Activated CD8-positive, alpha-beta T cell treated with anti-CD3 and anti-CD28 coated beads for 36 hours (primary cell): ENCODE results near the gene PTPRD. TPM values are rescaled to one million over a fixed set of nuclear protein-coding genes. Genes with fewer than 3 reads are reported as not detected.

Source experiments
- ATAC-seq: fragments of 200-7000 bp; cut with Tn5 transposase; one replicate; pipeline ENCODE4 v1.10.0; 2021; ENCODE audit warnings: mild to moderate bottlenecking, moderate library complexity
- CTCF ChIA-PET: fragments of 350-600 bp; sonication (Branson Sonifier 250); formaldehyde crosslinking; loops from one replicate; lab custom pipeline; 2021; ENCODE audit warnings: antibody characterized with exemption; lab: Charles Lee
- POLR2A ChIA-PET: fragments of 350-600 bp; sonication (Branson Sonifier 250); formaldehyde crosslinking; loops from one replicate; lab custom pipeline; 2021; ENCODE audit warnings: antibody characterized with exemption; lab: Charles Lee
- DNase-seq: peaks from one replicate; pipeline ENCODE4 v3.0.0-alpha.2; 2020
- H3K27ac Mint-ChIP-seq: one replicate; pipeline ENCODE4 v1.8.0; 2021; ENCODE audit warnings: mild to moderate bottlenecking, mixed read lengths
- H3K27me3 Mint-ChIP-seq: one replicate; pipeline ENCODE4 v1.8.0; 2021; ENCODE audit warnings: mixed read lengths
- H3K36me3 Mint-ChIP-seq: one replicate; pipeline ENCODE4 v1.8.0; 2021; ENCODE audit warnings: low read depth, mixed read lengths
- H3K4me1 Mint-ChIP-seq: one replicate; pipeline ENCODE4 v1.8.0; 2021; ENCODE audit warnings: low read depth, mixed read lengths
- H3K4me3 Mint-ChIP-seq: one replicate; pipeline ENCODE4 v1.8.0; 2021; ENCODE audit warnings: mild to moderate bottlenecking, moderate library complexity, mixed read lengths
- H3K9me3 Mint-ChIP-seq: one replicate; pipeline ENCODE4 v1.8.0; 2021; ENCODE audit warnings: mixed read lengths
- CTCF ChIP-seq: fragments of 200-600 bp; IDR thresholded peaks from one replicate; pipeline ENCODE4 v1.8.0; 2022; ENCODE audit warnings: antibody characterized with exemption, mild to moderate bottlenecking
- intact Hi-C: fragments of 100-400 bp; cut with micrococcal nuclease; formaldehyde crosslinking; loops from one replicate; pipeline ENCODE4 v1.10.0; 2022
- total RNA-seq, 2 experiments: library from RNA; stranded (reverse); gene quantifications; one replicate each; pipeline ENCODE4 v1.2.3, GENCODE V29; 2021

The PTPRD gene
- total RNA-seq, 2 experiments from 2014 or later: not detected

GRCh38 chr9:10268531-10269485, 344.0 kb downstream of the PTPRD start:
- Mint-ChIP-seq H3K9me3 (peaks cover 5% of the 10 kb centered on the region), H3K27me3 (no peaks in the 10 kb centered on the region), H3K27ac (no peak overlapping the region), H3K4me3 (no peak overlapping the region), H3K36me3 (no peaks in the 10 kb centered on the region), H3K4me1 (no peaks in the 10 kb centered on the region)
- DNase-seq (peak; percentile 8), ATAC-seq (no peak)
- ChIA-PET CTCF (no interaction called here), POLR2A (no interaction called here)
- intact Hi-C loops: no loop called here
- no peak for TF ChIP-seq CTCF

- no peak for ATAC-seq
- H3K36me3 Mint-ChIP-seq: no peaks in the 10 kb centered on the region
- DNase-seq: no peak
- POLR2A ChIA-PET: no interaction called here
- no peaks in the 10 kb centered on the region for H3K27me3 Mint-ChIP-seq
- peaks cover 11% of the 10 kb centered on the region for H3K9me3 Mint-ChIP-seq
- CTCF ChIA-PET: no interaction called here
- no peak overlapping the region for H3K27ac Mint-ChIP-seq
- H3K4me1 Mint-ChIP-seq: no peaks in the 10 kb centered on the region
- intact Hi-C loops: no loop called here
- no peak for TF ChIP-seq CTCF
- no peak overlapping the region for H3K4me3 Mint-ChIP-seq
Observed at GRCh38 chr9:10265153-10265631, 347.6 kb downstream of the PTPRD start.

- H3K4me3 Mint-ChIP-seq: no peak overlapping the region
- no peak for TF ChIP-seq CTCF
- DNase-seq (no peak), ATAC-seq (no peak)
- H3K36me3 Mint-ChIP-seq: no peaks in the 10 kb centered on the region
- intact Hi-C loops: no loop called here
- H3K9me3 Mint-ChIP-seq: peaks cover 10% of the 10 kb centered on the region
- no peak overlapping the region for H3K27ac Mint-ChIP-seq
- CTCF ChIA-PET: no interaction called here
- no peaks in the 10 kb centered on the region for H3K4me1 Mint-ChIP-seq
- no peaks in the 10 kb centered on the region for H3K27me3 Mint-ChIP-seq
- POLR2A ChIA-PET: no interaction called here
Observed at GRCh38 chr9:10260501-10260900, 352.3 kb downstream of the PTPRD start.

GRCh38 chr9:10259668-10260067, 353.1 kb downstream of the PTPRD start:
- H3K27me3 Mint-ChIP-seq: no peaks in the 10 kb centered on the region
- H3K4me1 Mint-ChIP-seq: no peaks in the 10 kb centered on the region
- TF ChIP-seq CTCF: no peak
- no peak overlapping the region for H3K4me3 Mint-ChIP-seq
- ATAC-seq (no peak), DNase-seq (no peak)
- intact Hi-C loops: no loop called here
- peaks cover 8% of the 10 kb centered on the region for H3K9me3 Mint-ChIP-seq
- POLR2A ChIA-PET: no interaction called here
- CTCF ChIA-PET: no interaction called here
- H3K27ac Mint-ChIP-seq: no peak overlapping the region
- no peaks in the 10 kb centered on the region for H3K36me3 Mint-ChIP-seq

GRCh38 chr9:10255758-10256157, 357.0 kb downstream of the PTPRD start:
- no peaks in the 10 kb centered on the region for H3K27me3 Mint-ChIP-seq
- no peak for TF ChIP-seq CTCF
- H3K36me3 Mint-ChIP-seq: no peaks in the 10 kb centered on the region
- no peaks in the 10 kb centered on the region for H3K4me1 Mint-ChIP-seq
- CTCF ChIA-PET: no interaction called here
- H3K27ac Mint-ChIP-seq: no peak overlapping the region
- no peak for DNase-seq
- intact Hi-C loops: no loop called here
- H3K4me3 Mint-ChIP-seq: no peak overlapping the region
- no peak for ATAC-seq
- POLR2A ChIA-PET: interaction anchor here (0.7 kb wide), 1 partner anchor 383 kb away, joined by 3 read pairs; no protein-coding TSS in a partner anchor
- H3K9me3 Mint-ChIP-seq: peaks cover 3% of the 10 kb centered on the region
